Measurements from ENCODE around the gene KRTAP5-3.

Gene KRTAP5-3

DNA sequence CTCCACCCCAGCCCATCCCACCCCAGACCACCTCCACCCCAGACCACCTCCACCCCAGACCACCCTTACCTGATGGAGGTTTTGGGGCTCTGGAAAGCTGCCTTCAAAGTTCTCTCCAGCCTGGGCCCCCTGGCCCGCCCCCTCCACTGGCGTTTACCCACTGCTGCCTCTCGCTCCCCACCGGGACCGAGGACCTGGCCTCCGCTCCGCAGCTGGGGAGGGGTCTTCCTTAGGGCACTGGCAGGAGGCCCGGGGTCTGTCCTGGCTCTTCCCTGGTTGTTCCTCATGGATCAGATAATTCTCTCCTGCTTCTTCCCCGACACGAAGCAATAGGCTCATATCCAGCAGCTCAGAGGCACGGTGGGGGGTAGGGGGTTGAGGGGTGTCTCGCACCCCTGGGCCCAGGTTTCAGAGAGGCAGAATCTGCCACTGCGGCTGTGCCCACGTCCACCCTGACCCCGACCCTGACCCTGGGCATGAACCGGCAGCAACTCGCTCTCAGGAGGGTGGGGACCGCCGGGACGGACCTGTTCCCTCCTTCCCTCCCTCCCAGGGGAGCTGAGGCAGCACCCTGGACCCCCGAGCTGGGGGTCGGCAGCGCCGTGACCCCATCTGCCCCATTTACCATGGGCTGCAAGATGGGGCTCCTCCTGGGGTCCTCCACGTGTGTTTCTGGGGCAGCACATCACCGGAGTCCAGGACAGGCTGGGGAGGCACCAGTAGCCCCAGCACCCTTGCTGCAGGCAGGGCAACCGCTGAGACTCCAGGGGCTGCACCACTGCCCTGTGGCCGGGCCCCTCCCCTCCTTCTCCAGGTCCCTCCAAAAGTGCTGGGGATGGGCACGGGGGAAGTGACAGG is 34.3 kb upstream of the KRTAP5-3 start:
- no peak for DNase-seq

DNA sequence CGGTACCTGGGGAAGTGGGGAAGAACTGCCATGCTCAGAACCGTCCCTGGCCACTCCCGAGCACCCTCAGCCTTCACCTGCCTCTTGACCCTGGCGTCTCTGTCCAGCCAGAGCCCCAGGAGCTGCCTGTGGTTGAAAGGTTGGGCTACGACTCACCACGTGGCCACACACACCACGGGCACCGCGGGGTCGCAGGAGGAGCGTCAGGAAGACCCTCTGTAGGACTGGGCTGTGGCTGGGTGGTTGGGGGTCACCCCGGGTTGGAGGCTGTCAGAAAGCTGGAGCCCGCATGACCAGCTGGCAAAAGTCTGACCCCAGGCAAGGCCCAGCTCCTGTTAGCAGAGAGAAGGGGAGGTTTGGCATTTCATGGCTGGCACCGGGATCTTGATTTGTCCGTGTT is 32.8 kb upstream of the KRTAP5-3 start:
- DNase-seq = no peak

DNA sequence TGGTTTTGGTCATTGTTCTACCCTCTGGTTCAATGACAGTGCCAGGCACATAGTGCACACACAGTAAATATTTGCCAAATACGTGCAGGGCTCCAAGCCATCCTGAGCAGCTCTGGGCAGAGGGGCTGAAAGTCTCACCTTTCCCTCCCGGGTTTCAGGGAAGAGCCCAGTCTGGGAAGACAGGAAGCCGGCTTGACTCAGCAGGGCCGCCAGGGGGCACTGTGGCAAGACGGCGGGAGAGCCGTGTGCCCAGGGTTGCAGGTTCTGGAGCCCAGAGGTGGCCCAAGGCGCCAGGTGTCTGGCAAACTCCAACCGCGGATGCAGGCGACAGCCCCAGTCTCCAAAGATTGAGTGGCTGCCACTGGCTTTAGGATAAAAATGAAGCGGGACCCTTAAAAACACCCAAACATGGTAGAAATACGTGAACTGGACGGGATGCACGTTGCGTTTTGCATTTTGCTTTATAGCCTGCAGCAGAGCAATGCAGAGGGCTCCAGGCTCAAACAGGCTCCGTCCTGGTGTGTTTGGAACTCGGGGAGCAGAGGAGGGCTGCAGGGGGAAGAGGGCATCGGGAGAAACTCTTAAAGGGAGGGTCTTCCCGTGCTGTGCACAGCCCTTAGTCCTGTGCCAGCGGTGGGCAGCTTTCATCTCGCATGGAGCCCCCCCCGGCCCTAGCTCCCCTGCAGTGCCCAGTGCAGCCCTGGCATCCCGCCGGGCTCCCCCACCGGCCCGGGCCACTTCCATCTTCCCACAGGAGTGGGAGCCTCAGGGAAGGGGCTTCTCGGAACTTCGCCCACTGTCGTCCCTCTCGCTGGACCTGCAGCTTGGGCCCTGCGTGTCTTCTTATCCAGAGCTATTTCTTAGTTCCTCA is 32.0 kb upstream of the KRTAP5-3 start:
- DNase-seq = peak; percentile 77

DNA sequence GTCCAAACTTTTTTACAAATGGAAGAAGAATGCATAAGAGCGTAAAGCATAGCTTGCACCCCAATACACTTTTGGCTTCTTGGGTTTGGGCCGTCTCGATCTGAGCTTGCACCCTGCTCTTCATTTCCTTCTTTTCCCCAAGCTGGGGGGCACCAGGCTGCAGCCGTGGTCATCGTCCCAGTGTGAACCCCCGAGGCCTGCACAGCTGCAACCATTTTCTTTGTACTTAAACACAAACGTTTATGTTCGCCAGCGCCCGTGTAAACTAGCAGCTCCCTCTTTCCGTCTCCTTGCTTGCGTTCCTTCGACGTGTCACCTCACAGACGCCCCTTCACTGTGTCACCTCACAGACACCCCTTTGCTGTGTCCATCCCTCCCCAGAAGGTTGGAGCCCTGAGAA is 31.4 kb upstream of the KRTAP5-3 start:
- no peak for DNase-seq

DNA sequence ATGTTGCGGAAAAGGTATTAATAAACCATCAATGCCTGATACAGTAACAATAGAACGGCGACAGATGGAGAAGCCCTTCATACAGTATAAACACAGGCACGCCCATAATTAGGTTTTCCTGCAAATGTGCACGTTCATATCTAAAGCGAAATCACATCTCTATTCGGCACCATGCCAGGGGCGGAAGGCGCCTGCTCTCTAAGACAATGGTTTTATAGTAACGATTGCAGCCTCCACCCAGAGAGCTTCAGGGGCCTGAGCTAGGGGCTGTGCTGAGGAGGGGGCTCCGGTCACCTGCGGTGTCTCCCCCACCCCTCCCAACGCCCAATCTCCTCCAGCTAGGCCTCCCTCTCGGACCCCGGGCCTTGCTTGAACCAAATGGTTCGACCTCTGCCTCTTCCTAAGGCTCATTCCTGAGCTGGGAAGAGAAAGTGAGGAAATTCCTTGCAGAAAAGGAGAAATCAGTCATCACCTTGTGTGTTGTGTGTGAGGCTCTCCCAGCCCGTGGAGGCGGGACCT is 30.9 kb upstream of the KRTAP5-3 start:
- peak; percentile 97 for DNase-seq

DNA sequence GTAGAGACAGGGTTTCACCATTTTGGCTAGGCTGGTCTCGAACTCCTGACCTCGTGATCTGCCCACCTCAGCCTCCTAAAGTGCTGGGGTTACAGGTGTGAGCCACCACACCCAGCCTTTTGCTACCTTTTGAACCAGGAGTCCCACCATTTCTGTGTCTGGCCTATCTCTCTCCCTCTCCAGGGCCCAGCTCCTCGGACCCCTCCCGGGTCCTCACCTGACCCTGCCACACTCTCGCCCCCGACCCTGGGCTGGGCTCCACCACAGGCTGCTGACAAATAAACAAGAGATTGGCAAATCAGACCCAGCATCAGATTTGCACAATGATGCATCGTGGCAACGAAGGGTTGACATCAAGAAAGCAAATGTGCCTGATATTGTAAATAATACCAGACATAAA is 30.1 kb upstream of the KRTAP5-3 start:
- no peak for DNase-seq

DNA sequence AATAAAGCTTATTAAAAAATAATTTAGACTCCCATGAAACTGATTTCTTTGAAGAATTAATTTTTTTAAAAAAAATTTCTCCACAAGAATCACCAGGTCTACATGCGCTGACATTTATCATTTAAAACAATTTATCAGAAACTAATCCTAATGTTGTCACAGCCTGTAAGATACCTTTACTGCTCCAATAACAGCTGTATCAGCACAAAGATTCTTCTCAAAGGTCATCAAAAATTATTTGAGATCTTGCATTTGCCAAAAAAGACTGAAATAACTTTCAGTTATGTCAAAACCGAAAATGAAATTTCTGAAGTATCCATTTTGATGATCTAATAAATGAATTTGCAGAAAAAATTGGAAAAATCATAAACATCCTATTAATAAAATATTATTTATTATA is 29.4 kb upstream of the KRTAP5-3 start:
- no peak for DNase-seq

DNA sequence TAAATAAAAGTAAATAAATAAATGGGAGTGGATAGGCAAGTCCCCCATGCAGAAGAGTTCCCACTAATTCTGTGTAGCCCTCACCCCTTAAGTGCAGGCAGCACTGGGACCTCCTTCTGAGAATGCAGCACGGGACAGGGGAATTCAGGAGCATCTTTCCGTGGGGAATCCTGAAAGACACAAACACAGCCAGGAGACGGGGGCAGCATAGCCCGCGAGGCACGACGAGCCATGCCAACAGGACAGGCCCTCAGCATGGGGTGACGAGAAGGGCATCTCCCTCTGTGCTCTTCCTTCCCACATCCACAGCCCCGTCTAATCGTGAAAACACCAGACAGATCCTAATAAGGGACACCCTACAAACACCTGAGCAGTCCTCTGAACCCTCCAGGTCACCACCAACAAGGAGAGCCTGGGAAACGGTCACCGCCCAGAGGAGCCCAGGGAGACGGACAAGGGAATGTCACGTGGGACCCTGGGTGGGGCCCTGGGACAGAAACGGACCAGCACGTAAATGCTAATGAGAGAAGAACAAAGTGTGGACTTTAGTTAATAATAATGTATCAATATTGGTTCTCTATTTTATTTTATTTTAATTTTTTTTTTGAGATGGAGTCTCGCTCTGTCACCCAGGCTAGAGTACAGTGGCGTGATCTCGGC is 28.2 kb upstream of the KRTAP5-3 start:
- DNase-seq = no peak

DNA sequence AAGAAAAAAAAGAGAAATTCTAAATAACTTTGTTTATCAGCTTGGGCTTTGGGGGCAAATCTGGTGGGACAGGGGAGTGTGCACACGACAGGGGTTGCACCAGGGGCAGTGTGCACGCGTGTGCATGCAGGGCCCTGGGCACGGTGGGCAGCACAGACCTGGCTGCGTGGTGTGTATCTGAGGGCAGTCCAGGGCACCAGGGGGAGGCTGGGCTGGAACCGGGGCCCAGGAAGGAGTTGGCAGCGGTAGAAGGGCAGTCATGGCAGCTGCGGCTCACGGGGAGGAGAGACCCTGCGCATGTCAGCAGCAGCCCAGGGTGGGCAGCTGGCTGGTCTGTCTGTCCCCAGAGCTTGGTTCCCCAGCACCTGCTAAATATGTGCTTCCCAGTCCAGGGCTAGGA is 25.6 kb upstream of the KRTAP5-3 start:
- no peak for DNase-seq

DNA sequence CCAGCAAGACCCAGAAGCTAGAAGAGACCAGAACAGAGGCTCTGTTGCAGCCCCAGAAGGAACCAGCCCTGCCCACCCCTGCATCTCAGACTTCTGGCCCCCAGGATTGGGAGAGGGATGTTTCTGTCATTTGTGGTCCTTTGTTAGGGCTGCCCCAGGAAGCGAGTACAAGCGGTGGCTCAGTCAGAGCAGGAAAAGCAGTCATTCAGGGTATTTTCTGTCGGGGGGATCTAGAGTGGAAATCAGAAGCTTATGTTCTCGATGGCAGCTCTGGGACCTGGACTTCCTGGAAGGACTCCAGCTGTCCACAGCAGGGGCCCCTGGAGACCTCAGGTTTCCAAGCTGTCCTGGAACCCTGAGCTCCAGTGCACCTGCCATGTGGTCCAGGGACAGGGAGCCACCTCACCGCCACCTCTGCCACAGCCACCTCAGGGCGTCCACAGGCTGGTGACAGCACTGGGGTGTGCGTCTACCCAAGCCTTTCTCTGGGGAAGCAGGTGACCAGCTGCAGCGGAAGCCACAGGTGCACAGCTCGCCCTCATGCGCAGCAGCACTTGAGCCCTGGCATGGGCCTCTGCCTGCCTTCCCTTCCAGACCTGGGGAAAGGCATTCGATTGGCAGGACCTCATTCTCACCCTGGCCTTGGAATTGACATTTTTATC is 23.9 kb upstream of the KRTAP5-3 start:
- no peak for DNase-seq

DNA sequence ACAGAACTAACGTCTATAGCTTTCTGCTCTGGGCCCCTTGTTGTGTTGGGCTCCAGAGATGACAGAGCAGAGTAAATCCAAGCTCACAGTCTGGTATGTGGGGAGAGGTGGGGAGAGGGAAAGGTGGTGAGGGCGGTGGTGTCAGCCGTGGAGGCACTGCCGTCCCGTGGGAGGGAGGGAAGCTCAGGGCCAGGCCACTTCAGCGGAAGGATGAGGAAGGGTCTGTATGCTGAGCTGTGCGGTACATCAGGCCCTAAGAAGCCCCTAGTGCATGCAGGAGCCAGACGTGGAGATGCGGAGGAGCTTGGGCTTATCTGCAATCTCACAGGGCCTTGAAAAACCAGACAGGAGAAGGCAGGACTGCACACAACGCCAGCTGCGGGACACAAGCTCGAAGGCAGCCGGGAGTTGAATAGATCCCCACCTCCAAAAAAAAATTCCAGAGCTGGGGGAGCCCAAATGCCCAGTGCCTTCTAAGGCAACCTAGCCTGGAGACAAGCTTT is 22.9 kb upstream of the KRTAP5-3 start:
- no peak for DNase-seq

DNA sequence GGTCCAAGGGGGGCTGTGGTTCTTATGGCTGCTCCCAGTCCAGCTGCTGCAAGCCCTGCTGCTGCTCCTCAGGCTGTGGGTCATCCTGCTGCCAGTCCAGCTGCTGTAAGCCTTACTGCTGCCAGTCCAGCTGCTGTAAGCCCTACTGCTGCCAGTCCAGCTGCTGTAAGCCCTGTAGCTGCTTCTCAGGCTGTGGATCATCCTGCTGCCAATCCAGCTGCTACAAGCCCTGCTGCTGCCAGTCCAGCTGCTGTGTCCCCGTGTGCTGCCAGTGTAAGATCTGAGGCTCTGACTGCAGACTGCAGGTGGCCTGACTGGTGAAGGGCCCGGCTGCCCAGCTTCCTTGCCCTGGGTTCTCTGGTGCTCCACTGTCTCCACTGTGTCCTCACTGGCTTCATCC is 22.0 kb upstream of the KRTAP5-3 start:
- DNase-seq = no peak

DNA sequence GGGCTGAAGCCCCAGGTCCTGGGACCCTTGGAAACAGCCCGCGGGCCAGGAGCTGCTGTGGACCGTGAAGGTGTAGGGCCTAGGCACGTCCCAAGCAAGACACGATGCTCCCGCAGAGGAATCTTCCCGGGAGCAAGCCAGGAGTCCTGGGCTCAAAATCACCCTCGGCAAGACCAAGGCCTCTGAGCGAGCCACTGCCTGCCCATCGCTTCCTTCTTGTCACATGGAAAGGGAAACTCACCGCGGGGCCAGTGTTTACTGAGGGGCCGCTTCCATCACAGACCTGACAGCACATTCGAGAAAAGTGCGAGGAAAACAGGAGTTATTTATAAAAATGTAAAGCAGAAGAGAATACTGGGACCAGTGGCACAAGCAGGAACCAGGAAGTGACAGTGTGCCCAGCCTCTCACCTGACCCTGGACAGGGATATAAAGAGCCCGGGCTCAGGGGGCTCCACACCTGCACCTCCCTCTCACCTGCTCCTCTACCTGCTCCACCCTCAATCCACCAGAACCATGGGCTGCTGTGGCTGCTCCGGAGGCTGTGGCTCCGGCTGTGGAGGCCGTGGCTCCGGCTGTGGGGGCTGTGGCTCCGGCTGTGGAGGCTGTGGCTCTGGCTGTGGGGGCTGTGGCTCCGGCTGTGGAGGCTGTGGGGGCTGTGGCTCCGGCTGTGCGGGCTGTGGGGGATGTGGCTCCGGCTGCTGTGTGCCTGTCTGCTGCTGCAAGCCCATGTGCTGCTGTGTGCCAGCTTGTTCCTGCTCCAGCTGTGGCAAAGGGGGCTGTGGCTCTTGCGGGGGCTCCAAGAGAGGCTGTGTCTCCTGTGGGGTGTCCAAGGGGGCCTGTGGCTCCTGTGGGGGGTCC is 21.3 kb upstream of the KRTAP5-3 start, which contains the start of gene KRTAP5-5:
KRTAP5-5 (plus strand) TSS at position 450 of the 860 bp plus-strand sequence; CDS start at position 516, 66 bp downstream.
- no peak for DNase-seq

DNA sequence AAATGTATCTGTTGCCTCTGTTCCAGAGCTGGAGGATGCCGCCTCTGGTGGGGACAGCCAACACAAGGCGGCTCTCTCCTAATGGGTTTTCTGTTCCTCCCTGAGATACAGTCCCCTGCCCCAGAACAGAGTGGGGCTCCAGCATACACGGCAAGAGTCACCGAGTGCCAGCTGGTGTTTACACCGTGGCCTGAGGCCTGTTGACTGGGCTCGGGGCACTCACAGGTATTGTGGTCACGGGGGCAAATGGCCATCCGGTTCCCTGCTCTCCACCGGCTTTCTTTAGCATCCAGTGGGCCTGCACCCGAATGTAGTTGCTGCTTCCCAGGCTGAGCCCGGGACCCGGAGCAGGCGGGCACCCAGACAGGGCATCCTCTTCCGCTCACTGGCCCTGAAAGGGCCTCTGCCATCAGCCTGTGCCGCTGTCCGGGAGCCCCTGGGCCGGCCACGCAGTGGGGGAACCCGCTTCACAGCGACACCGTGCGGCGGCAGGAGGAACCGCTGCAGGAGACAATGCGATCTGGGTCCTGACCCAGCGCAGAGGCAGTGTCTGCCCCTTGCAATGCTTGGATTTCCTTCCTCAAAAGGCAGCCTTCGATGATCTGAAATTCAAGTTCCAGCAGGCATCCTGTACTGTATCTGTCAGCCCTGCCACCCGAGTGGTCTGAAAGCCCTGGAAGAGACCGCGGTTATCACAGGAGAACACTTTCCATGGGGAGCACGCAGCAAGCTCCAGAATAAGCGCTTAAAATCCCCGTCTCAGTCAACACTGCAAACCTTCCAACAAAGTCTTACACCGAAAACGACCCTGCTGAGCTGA is 20.5 kb upstream of the KRTAP5-3 start:
- no peak for DNase-seq

DNA sequence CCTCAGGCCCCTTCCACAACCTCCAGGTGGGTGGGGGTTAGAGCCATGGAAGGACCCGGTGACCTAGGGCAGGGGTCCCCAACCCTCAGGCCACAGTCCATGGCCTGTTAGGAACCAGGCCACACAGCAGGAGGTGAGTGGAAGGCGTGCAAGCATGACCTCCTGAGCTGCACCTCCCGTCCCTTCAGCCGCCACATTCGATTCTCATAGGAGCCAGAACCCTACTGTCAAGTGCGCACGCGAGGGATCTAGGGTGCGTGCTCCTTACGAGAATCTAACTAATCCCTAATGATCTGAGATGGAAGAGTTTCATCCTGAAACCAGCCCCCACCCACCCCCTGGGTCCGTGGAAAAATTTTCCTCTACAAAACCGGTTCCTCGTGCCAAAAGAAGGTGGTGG is 17.3 kb upstream of the KRTAP5-3 start:
- no peak for DNase-seq

DNA sequence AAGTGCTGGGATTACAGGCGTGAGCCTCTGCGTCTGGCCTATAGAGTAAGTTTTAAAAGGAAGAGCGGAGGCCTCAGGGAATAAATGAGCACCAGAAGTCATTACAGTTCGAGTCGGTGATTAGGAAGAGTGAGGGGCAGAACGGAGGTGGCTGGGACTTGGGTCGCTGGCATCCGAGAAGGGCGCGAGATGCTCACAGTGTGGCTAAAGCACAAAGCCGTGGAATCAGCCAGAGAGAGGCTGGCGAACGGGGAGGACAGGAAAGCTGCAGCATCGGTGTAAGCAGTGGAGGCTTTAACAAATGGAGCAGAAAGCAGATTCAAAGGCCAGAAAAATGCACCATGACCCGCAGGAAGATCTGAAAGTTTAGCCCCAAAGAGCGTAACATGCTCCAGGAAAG is 16.4 kb upstream of the KRTAP5-3 start:
- DNase-seq = no peak

DNA sequence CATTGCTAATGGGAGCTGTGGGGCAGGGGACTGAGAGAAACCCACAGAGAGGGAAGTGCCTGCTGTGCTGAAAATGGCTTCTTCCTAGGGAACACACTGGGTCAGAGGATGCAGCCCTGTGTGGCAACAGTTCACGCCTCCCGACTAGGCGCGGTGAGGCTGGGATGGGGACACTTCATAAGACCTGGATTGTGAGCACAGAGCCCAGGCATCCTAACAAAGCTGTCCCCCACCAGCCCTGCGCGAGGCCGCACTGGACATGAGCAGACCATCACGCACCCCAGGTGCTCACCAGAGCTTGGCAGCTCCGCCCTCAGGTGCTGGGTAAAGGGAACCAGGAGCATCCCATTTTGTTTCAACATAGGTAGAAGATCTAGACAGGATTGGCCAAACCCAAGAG is 15.5 kb upstream of the KRTAP5-3 start:
- DNase-seq = no peak

DNA sequence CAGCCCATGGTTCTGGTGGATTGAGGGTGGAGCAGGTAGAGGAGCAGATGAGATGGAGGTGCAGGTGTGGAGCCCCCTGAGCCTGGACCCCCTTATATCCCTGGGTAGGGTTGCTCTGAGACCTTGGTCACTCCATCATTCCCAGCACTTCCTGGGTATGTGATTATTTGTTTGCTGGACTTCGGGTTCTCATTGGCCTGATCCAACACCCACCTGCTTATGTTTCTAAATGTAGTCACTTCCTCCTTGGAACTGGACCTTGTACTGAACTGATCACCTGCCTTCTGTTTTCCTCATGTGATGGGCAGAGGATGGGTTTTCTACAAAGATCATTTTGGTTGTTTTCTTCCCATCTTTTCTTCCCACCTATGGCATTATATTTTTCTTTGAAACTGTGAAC is 13.8 kb upstream of the KRTAP5-3 start, which contains the start of gene KRTAP5-4:
KRTAP5-4 (minus strand) TSS at position 53 of the 400 bp plus-strand sequence; CDS start at position 8, 45 bp downstream.
- no peak for DNase-seq

DNA sequence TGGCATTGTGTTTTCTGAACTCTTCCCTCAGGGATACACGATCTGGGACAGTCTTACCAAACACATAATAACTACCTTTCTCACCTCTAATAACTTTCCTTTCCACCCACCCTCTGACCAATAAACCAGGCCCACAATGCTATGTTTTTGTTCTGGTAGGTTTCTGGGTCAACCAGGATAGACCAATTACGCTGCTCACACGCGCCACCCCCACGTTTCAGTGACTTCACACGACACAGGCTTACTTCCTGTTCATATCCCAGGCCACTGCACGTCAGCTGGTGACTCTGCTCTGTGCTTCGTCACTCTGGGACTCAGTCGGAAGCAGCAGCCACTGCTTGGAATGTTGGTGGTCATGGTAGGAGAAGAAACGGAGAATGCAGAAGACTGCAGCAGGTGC is 11.2 kb upstream of the KRTAP5-3 start:
- DNase-seq = no peak

DNA sequence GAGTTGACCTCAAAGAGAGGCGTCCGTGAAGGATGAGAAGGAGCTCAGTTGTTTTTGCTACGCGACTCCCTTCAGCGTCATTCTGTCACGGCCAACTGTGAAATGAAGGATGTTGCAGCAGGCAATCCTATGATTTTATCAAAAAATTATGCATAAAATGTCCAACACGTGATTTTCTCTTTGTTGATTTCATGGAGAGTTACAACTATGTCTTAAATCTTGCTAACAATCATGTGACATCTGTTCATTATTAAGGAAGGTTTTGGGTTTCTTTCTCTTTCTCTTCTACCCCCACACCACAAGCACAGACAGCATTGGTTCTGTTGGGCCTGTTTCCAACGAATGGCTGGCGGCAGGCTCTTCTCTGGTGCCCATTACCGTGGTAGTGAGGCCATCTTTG is 10.0 kb upstream of the KRTAP5-3 start:
- DNase-seq = no peak
